K562 (cell line): ENCODE results near the gene FDX2. TPM values are rescaled to one million over a fixed set of nuclear protein-coding genes. Genes with fewer than 3 reads are reported as not detected.

Source experiments
- CBX1 ChIP-seq: sonication (generic); IDR thresholded peaks from 2 replicates; pipeline ENCODE4 v1.6.1; 2016; ENCODE audit warnings: antibody characterized with exemption, low read depth, mild to moderate bottlenecking
- CHD4 ChIP-seq: fragments of 200-600 bp; sonication (generic); IDR thresholded peaks from 3 replicates; pipeline ENCODE4 v1.6.1; 2012; ENCODE audit warnings: low read depth, mild to moderate bottlenecking, mixed read lengths, low read length, inconsistent platforms; ENCODE audit not compliant: insufficient read depth, insufficient replicate concordance, poor library complexity, severe bottlenecking
- HDAC2 ChIP-seq: fragments of 450-650 bp; IDR thresholded peaks from 2 replicates; pipeline ENCODE4 v1.6.1; 2016; ENCODE audit warnings: mild to moderate bottlenecking
- KDM1A ChIP-seq, 2 experiments: fragments of 450-650 bp; IDR thresholded peaks; 2 replicates each; pipeline ENCODE4 v1.6.1; 2016; ENCODE audit warnings: mild to moderate bottlenecking in 2 of 2
- MYC ChIP-seq, 2 experiments: fragments of 250-450 bp in 1 of 2; sonication (Bioruptor Pico) in 1 of 2; IDR thresholded peaks; 2 replicates each; pipeline versions ENCODE4 v1.5.1 to v1.6.1; 2012 to 2021; ENCODE audit warnings: low read depth in 2 of 2, borderline replicate concordance in 1 of 2, improper control_type of control experiment in 1 of 2, low read length in 1 of 2, mild to moderate bottlenecking in 1 of 2, moderate library complexity in 1 of 2
- NR2C1 ChIP-seq, 2 experiments: fragments of 450-650 bp; IDR thresholded peaks; 2 replicates each; pipeline ENCODE4 v1.6.1; 2017; ENCODE audit warnings: mild to moderate bottlenecking in 2 of 2, antibody characterized with exemption in 1 of 2, inconsistent platforms in 1 of 2, missing compliant biosample characterization in 1 of 2, missing genetic modification characterization in 1 of 2
- PCBP1 ChIP-seq: fragments of 200-400 bp; formaldehyde crosslinking; IDR thresholded peaks from 2 replicates; pipeline ENCODE4 v1.6.1; 2018; ENCODE audit warnings: mild to moderate bottlenecking, low read depth, low read length; ENCODE audit not compliant: poor library complexity, severe bottlenecking
- RBM25 ChIP-seq: fragments of 200-400 bp; formaldehyde crosslinking; IDR thresholded peaks from 2 replicates; pipeline ENCODE4 v1.6.1; 2018; ENCODE audit warnings: low read length, low read depth, moderate library complexity; ENCODE audit not compliant: severe bottlenecking
- RCOR1 ChIP-seq, 2 experiments: IDR thresholded peaks; 2 replicates each; pipeline ENCODE4 v1.6.1; 2012; ENCODE audit warnings: low read depth in 2 of 2, low read length in 2 of 2, borderline replicate concordance in 1 of 2, improper control_type of control experiment in 1 of 2
- SMARCA5 ChIP-seq: fragments of 450-650 bp; IDR thresholded peaks from 2 replicates; pipeline ENCODE4 v1.6.1; 2016
- ZNF274 ChIP-seq: IDR thresholded peaks from 2 replicates; pipeline ENCODE4 v1.6.1; 2011; ENCODE audit warnings: low read depth, mild to moderate bottlenecking, low read length, moderate library complexity, borderline replicate concordance
- polyA plus RNA-seq, 8 experiments: library from polyadenylated mRNA; depleted of rRNA in 4 of 8; stranded (reverse) in 5 of 8; unstranded in 3 of 8; fragments of >200 nt; fragmentation: Nextera tagmentation in 2 of 8; fragmentation: Illumina TruSeq in 1 of 8; extraction: Ambion mirVana in 2 of 8; extraction: Trizol in 1 of 8; gene quantifications; 2 replicates each; pipeline versions ENCODE4 v1.2.1 to v1.2.3, GENCODE V29; 2011 to 2014; ENCODE audit warnings: inconsistent platforms in 1 of 8, missing spikeins in 1 of 8
- total RNA-seq, 7 experiments: library from RNA; depleted of rRNA in 6 of 7; stranded (reverse); fragments of >200 nt in 6 of 7; fragmentation: Illumina TruSeq in 2 of 7; extraction: Trizol in 2 of 7; gene quantifications; 2 replicates each; pipeline versions ENCODE4 v1.2.1 to v1.2.3, GENCODE V29; 2011 to 2021; ENCODE audit warnings: low replicate concordance in 1 of 7
- TF ChIP-seq, protein P1 (sequence below): fragments of 450-650 bp; IDR thresholded peaks from 2 replicates; pipeline ENCODE4 v1.6.1; 2016; ENCODE audit warnings: mild to moderate bottlenecking, moderate library complexity

Gene FDX2
- total and polyA plus RNA-seq, 9 of the 15 experiments (the other 6 are each of a cell fraction or from before 2014, with no cell fraction given) = 2.5 to 49.8 (median 29.7) TPM

DNA sequence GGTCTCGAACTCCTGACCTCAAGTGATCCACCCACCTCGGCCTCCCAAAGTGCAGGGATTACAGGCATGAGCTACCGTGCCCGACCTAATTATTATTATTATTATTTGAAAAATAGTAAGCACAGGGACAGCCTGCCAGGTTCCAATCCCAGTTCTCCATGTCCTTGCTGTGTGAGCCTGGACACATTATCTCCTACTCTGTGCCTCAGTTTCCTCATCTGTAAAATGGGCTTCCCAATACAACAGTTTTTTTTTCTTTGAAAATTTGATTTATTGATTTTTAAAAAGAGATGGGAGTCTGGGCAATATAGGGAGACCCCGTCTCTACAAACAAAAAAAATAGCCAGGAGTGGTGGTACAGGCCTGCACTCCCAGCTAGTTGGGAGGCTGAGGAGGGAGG, 9.5 kb downstream of the FDX2 start (continued):
- TF ChIP-seq, protein P1, sequence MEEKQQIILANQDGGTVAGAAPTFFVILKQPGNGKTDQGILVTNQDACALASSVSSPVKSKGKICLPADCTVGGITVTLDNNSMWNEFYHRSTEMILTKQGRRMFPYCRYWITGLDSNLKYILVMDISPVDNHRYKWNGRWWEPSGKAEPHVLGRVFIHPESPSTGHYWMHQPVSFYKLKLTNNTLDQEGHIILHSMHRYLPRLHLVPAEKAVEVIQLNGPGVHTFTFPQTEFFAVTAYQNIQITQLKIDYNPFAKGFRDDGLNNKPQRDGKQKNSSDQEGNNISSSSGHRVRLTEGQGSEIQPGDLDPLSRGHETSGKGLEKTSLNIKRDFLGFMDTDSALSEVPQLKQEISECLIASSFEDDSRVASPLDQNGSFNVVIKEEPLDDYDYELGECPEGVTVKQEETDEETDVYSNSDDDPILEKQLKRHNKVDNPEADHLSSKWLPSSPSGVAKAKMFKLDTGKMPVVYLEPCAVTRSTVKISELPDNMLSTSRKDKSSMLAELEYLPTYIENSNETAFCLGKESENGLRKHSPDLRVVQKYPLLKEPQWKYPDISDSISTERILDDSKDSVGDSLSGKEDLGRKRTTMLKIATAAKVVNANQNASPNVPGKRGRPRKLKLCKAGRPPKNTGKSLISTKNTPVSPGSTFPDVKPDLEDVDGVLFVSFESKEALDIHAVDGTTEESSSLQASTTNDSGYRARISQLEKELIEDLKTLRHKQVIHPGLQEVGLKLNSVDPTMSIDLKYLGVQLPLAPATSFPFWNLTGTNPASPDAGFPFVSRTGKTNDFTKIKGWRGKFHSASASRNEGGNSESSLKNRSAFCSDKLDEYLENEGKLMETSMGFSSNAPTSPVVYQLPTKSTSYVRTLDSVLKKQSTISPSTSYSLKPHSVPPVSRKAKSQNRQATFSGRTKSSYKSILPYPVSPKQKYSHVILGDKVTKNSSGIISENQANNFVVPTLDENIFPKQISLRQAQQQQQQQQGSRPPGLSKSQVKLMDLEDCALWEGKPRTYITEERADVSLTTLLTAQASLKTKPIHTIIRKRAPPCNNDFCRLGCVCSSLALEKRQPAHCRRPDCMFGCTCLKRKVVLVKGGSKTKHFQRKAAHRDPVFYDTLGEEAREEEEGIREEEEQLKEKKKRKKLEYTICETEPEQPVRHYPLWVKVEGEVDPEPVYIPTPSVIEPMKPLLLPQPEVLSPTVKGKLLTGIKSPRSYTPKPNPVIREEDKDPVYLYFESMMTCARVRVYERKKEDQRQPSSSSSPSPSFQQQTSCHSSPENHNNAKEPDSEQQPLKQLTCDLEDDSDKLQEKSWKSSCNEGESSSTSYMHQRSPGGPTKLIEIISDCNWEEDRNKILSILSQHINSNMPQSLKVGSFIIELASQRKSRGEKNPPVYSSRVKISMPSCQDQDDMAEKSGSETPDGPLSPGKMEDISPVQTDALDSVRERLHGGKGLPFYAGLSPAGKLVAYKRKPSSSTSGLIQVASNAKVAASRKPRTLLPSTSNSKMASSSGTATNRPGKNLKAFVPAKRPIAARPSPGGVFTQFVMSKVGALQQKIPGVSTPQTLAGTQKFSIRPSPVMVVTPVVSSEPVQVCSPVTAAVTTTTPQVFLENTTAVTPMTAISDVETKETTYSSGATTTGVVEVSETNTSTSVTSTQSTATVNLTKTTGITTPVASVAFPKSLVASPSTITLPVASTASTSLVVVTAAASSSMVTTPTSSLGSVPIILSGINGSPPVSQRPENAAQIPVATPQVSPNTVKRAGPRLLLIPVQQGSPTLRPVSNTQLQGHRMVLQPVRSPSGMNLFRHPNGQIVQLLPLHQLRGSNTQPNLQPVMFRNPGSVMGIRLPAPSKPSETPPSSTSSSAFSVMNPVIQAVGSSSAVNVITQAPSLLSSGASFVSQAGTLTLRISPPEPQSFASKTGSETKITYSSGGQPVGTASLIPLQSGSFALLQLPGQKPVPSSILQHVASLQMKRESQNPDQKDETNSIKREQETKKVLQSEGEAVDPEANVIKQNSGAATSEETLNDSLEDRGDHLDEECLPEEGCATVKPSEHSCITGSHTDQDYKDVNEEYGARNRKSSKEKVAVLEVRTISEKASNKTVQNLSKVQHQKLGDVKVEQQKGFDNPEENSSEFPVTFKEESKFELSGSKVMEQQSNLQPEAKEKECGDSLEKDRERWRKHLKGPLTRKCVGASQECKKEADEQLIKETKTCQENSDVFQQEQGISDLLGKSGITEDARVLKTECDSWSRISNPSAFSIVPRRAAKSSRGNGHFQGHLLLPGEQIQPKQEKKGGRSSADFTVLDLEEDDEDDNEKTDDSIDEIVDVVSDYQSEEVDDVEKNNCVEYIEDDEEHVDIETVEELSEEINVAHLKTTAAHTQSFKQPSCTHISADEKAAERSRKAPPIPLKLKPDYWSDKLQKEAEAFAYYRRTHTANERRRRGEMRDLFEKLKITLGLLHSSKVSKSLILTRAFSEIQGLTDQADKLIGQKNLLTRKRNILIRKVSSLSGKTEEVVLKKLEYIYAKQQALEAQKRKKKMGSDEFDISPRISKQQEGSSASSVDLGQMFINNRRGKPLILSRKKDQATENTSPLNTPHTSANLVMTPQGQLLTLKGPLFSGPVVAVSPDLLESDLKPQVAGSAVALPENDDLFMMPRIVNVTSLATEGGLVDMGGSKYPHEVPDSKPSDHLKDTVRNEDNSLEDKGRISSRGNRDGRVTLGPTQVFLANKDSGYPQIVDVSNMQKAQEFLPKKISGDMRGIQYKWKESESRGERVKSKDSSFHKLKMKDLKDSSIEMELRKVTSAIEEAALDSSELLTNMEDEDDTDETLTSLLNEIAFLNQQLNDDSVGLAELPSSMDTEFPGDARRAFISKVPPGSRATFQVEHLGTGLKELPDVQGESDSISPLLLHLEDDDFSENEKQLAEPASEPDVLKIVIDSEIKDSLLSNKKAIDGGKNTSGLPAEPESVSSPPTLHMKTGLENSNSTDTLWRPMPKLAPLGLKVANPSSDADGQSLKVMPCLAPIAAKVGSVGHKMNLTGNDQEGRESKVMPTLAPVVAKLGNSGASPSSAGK = no peak
- TF ChIP-seq MYC (IDR thresholded peaks at IDR 0.05; ENCODE audit: low read depth, low read length) = no peak
- no peak for TF ChIP-seq MYC (CRISPR knock-in tag; IDR thresholded peaks at IDR 0.05; ENCODE audit: borderline replicate concordance, low read depth)
- TF ChIP-seq HDAC2 = peak; percentile 76; the same call in 1 of the 2 replicates
- no peak for TF ChIP-seq ZNF274
- TF ChIP-seq SMARCA5 = peak; percentile 55; the same call in 1 of the 2 replicates
- TF ChIP-seq PCBP1 = no peak
- peak; percentile 62 to 77 for TF ChIP-seq KDM1A (IDR thresholded peaks at IDR 0.05)
- TF ChIP-seq CHD4 = peak; percentile 19
- TF ChIP-seq RCOR1 (IDR thresholded peaks at IDR 0.05; ENCODE audit: borderline replicate concordance in 1 of 2, low read depth in 2 of 2, low read length in 2 of 2) = 0 out of 4 replicates have a peak, but pooled peaks of 1 of the 2 experiments have one; percentile 42
- TF ChIP-seq CBX1 = no peak
- TF ChIP-seq NR2C1 (IDR thresholded peaks at IDR 0.05) = 0 out of 2 replicates have a peak, but pooled peaks have one; percentile 9
- TF ChIP-seq NR2C1 (tag; IDR thresholded peaks at IDR 0.05) = no peak
- peak; percentile 95 for TF ChIP-seq RBM25
